ENCODE data around the gene ABCC4.
"Not testable (repeated sequence)": the region's sequence is repeated elsewhere in the genome, so short reads cannot be mapped to it uniquely, and the experiment has no call there.

The ABCC4 gene

DNA sequence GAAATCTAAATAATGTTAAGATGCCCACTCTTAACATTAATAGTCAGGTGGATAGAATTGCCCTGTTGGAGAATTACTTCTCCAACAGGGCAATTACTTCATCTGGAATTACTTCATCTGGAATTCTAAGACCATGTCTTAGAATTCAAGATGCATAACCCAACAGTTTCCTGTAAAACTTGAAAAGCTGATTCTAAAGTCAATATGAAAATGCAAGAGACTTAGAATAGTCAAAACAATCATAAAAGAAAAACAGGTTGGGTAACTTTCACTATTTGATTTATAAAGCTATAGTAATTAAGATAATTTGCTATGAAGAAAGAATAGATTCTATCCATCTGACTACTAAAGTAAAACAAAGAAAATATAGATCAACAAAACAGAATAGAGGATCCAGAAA is 75.2 kb downstream of the ABCC4 start:
- no peak for DNase-seq

- no peak for DNase-seq
These were observed 77.2 kb downstream of the ABCC4 start for GRCh38 chr13:95224064-95224463.

GRCh38 chr13:95222733-95223018 is 78.6 kb downstream of the ABCC4 start:
- DNase-seq = no peak

- DNase-seq = no peak
These were observed 79.1 kb downstream of the ABCC4 start for GRCh38 chr13:95221971-95222732.

DNA sequence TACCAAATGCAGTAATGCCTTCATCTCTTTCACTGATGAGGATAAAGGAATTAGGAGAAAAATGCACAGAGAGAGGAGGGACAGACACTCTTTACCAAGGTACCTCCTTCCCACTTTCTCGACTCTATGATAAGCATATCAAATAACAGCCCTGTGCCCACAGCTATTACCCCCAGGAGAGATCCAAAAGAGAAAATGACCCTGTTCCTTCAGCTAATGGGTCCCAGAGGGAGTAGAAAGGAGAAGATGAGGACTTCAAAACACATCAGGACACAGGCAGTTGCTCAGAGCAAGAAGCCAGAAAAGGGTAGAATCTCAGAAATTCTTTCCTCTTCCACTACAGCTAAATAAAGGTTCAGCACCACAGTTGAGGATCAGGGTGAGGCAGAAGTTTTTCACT is 80.6 kb downstream of the ABCC4 start:
- no peak for DNase-seq

DNA sequence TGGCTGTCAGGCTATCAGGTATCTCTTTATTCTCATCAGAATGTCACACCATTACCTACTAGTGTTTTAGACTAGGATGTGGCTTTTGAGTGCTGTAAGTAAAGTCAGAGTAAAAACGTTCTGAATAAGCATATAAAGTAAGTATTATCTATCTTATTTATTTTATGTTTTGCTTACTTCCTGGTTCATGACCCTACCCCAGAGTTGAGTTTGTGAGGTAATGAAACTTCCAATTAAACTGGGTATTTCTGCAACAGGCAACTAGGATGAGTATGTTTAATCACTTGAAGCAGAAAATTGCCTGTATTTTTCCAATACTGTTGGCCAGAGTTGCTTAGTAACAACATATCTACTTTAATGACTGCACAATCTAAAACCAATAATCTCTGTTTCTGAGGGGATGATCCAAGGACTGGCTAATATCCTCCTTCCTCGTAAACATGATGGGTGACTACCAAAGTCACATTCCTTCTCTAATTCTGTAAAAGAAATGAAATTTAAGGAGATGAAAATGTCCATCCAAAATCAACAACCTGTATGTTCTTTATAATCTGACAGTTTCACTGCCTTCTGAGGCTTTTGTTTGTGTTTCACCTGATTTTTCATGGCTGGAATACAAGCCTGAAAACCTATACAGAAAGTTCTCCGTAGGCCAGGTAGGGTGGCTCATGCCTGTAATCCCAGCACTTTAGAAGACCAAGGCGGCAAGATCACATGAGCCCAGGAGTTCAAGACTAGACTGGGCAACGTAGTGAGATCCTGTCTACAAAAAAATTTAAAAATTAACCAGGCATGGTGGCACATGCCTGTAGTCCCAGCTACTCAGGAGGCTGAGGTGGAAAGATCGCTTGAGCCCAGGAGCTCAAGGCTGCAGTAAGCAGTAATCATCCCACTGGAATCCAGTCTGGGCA is 83.1 kb downstream of the ABCC4 start:
- no peak for DNase-seq

- DNase-seq = no peak
These were observed 85.1 kb downstream of the ABCC4 start for GRCh38 chr13:95216182-95216581.

DNA sequence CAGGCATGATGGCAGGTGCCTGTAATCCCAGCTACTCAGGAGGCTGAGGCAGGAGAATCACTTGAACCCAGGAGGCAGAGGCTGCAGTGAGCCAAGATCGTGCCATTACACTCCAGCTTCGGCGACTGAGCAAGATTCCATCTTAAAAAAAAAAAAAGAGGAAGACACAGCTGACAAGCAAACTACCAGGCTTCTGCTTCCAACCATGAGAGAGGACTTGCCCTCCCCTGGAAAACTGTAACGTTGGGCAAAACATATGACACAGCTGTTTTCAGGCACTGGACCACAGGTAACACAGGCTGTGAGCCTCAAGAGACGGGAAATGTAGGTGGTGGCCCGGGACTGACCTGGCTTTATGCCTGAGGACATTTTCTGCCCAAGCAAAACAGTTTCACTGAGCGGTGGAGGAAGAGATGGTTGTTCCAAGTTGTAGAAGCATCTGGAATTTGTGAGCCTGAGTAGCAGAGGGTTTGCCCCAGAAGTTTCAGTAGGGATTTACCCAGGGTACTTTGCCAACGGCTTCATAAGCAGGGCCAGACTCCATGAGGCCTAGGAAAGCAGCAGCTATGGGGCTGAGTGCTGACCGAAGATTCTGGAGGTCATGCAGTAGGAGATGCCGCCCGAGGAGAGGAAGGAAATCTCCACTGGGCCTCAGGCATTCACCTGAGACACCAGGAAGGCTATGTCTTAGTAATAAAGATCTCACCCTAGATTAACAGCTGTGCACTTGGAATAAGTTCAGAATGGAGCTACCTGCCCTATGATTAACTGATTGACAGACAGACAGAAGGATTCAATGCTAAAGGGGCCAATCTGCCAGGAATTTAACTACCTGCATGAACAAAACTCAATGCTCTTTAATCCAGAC is 88.0 kb downstream of the ABCC4 start:
- no peak for DNase-seq

DNA sequence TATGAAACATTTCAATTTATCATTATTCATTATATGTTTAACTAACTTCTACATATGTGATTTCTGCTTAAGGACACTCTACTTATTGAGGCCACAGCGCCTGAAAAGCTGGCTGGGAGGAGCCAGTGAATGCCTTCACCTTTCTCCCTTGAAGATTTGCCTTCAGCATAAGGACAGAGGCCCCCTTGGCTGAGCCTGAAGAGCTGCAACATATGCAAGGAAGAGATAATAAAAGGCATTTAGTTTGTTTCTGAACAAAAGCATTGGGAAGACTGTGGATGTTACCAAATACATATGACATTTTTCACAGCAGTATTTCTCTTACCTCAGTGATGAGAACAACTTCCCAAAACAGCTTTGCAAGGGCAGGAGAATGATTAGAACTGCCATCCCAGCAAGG is 92.1 kb downstream of the ABCC4 start:
- DNase-seq = no peak

GRCh38 chr13:95207769-95208366 is 93.4 kb downstream of the ABCC4 start:
- no peak for DNase-seq

- DNase-seq = no peak
These were observed 95.1 kb downstream of the ABCC4 start for GRCh38 chr13:95206116-95206515.

GRCh38 chr13:95204231-95204765 is 97.0 kb downstream of the ABCC4 start:
- no peak for DNase-seq

GRCh38 chr13:95201814-95202651 is 99.2 kb downstream of the ABCC4 start:
- no peak for DNase-seq

GRCh38 chr13:95200386-95200957 is 100.8 kb downstream of the ABCC4 start:
- not testable (repeated sequence) for DNase-seq

DNA sequence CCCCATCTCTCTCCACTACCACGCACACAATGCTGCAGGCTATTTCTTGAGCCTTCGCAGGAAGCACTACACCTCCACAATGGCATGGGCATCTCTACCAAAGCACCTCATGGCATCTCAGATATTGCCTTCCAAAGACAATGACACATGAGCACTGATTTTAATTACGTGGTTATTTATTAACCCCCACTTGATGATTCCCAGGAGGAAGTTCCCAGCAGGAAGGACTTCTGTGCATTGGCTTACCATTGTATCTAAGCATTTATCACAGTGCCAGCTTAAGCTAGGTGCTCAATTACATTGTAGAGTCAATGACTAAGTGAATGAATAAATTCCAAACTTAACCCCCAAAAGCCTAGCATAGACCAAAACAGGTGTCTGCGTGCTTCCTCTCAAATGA is 101.4 kb downstream of the ABCC4 start:
- no peak for DNase-seq

- DNase-seq = not testable (repeated sequence)
These were observed 102.6 kb downstream of the ABCC4 start for GRCh38 chr13:95198606-95199005.

DNA sequence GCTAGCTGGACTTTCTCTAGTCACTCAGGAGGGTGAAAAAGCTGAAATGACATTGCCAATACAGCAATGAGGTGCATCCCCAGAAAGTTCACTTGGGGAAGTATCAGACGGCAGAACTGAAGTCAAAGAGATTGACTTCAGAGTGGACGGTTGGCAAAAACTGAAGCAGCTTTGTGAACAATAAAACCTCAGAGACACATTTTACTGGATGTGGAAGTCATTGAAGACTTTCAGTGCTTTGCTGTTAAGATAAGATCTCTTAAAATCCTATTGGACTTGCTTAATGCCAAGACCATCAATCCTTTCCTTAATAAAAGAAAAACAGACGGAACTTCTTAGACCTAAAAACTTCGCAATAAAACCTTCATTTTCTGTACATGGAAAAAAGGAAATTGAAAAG is 103.7 kb downstream of the ABCC4 start:
- DNase-seq = no peak

- DNase-seq = no peak
These were observed 106.1 kb downstream of the ABCC4 start for GRCh38 chr13:95195146-95195545.

GRCh38 chr13:95193509-95194230 is 107.6 kb downstream of the ABCC4 start:
- DNase-seq = no peak

DNA sequence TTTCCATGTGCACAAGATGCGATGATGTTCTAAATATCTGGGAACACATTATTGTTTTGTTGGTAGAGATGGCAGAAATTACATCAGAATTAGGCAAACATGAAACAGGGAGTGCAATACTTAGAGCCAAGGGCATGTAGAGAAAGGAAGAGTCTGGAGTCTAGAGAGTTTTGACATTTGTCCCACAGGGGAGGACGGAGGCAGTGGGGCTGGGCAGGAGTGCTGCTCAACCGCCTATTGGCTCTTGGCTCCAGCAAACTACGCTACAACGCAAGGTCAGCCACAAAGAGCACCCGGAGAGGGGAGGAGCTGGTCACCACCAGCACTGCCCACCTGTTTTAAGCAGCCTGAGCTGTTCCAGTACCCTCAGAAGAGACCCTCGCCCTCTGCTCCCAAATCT is 108.3 kb downstream of the ABCC4 start:
- DNase-seq = no peak

DNA sequence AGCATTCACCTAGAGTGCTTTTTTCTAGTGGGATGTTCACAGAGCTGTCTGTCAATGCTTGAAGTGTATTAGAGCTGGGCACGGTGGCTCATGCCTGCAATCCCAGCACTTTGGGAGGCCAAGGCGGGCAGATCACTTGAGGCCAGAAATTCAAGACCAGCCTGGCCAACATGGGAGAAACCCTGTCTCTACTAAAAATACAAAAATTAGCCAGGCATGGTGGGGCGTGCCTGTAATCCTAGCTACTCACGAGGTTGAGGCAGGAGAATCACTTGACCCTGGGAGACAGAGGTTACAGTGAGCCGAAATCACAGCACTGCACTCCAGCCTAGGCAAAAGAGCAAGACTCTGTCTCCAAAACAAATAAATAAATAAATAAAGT is 108.7 kb downstream of the ABCC4 start:
- not testable (repeated sequence) for DNase-seq

Measured in NCI-H1417 treated with DMSO at 0.1 percent for 48 hours (cell line).